ENCODE measurements around the gene SIGLEC11. TPM values are rescaled to one million over a fixed set of nuclear protein-coding genes. Genes with fewer than 3 reads are reported as not detected.
"Not testable (repeated sequence)": the region's sequence is repeated elsewhere in the genome, so short reads cannot be mapped to it uniquely, and the experiment has no call there.

The SIGLEC11 gene
- total RNA-seq, 2 donors from 2014 or later = not detected

GRCh38 chr19:49946415-49946814, 14.6 kb downstream of the SIGLEC11 start:
- Histone ChIP-seq H3K4me3 (ENCODE audit: low read length) (no peak overlapping the region), H3K9me3 (ENCODE audit: control insufficient read depth, low read length) (no peaks in the 10 kb centered on the region), H3K4me1 (ENCODE audit: control insufficient read depth, insufficient read depth, low read length) (no peaks in the 10 kb centered on the region), H3K27ac (ENCODE audit: low read depth, low read length) (no peak overlapping the region), H3K27me3 (ENCODE audit: control insufficient read depth, insufficient read depth, low read length, poor library complexity, severe bottlenecking) (no peaks in the 10 kb centered on the region), H3K9ac (ENCODE audit: extremely low read depth, low read length, poor library complexity, severe bottlenecking) (no peak overlapping the region), H3K36me3 (ENCODE audit: control insufficient read depth, insufficient read depth, low read length) (no peaks in the 10 kb centered on the region)
- WGBS, 2 experiments (ENCODE audit: insufficient coverage in 1 of 2, insufficient read length in 1 of 2) = 88 to 89% methylated on average over 5 to 8 of the region's 8 CpGs
- H3K4me3 Mint-ChIP-seq = no peak overlapping the region
- no peak for TF ChIP-seq CTCF (conservative IDR thresholded peaks at IDR 0.05)
- DNase-seq = no peak
- no peak overlapping the region for H3K27ac Mint-ChIP-seq
- no peaks in the 10 kb centered on the region for H3K4me1 Mint-ChIP-seq
- peaks cover 7% of the 10 kb centered on the region for H3K27me3 Mint-ChIP-seq (ENCODE audit: insufficient read depth)
- H3K36me3 Mint-ChIP-seq (ENCODE audit: low read depth) = no peaks in the 10 kb centered on the region
- peaks cover 4% of the 10 kb centered on the region for H3K9me3 Mint-ChIP-seq

GRCh38 chr19:49944567-49944966, 16.4 kb downstream of the SIGLEC11 start:
- H3K9ac ChIP-seq (ENCODE audit: extremely low read depth, low read length, poor library complexity, severe bottlenecking); H3K9me3 Mint-ChIP-seq; H3K27ac ChIP-seq (ENCODE audit: low read depth, low read length); H3K27me3 ChIP-seq (ENCODE audit: control insufficient read depth, insufficient read depth, low read length, poor library complexity, severe bottlenecking); H3K4me1 ChIP-seq (ENCODE audit: control insufficient read depth, insufficient read depth, low read length); H3K4me3 Mint-ChIP-seq; H3K36me3 Mint-ChIP-seq (ENCODE audit: low read depth); H3K36me3 ChIP-seq (ENCODE audit: control insufficient read depth, insufficient read depth, low read length); H3K27me3 Mint-ChIP-seq (ENCODE audit: insufficient read depth); H3K27ac Mint-ChIP-seq; H3K4me1 Mint-ChIP-seq; H3K9me3 ChIP-seq (ENCODE audit: control insufficient read depth, low read length); DNase-seq; H3K4me3 ChIP-seq (ENCODE audit: low read length): not testable (repeated sequence)
- WGBS, 2 experiments (ENCODE audit: insufficient coverage in 1 of 2, insufficient read length in 1 of 2) = 78 to 95% methylated on average over 1 to 4 of the region's 5 CpGs

GRCh38 chr19:49940482-49940791, 20.5 kb downstream of the SIGLEC11 start:
- Mint-ChIP-seq H3K4me1 (no peaks in the 10 kb centered on the region), H3K27me3 (ENCODE audit: insufficient read depth) (peaks cover 2% of the 10 kb centered on the region), H3K27ac (no peak overlapping the region), H3K36me3 (ENCODE audit: low read depth) (no peaks in the 10 kb centered on the region), H3K9me3 (peaks cover under 1% of the 10 kb centered on the region), H3K4me3 (no peak overlapping the region)
- H3K9ac ChIP-seq (ENCODE audit: extremely low read depth, low read length, poor library complexity, severe bottlenecking) = no peak overlapping the region
- no peaks in the 10 kb centered on the region for H3K9me3 ChIP-seq (ENCODE audit: control insufficient read depth, low read length)
- H3K27ac ChIP-seq (ENCODE audit: low read depth, low read length) = no peak overlapping the region
- WGBS, 2 experiments (ENCODE audit: insufficient coverage in 1 of 2, insufficient read length in 1 of 2) = 97% methylated on average over 5 of the region's 5 CpGs
- H3K4me3 ChIP-seq (ENCODE audit: low read length) = no peak overlapping the region
- peak; percentile 22 for TF ChIP-seq CTCF (conservative IDR thresholded peaks at IDR 0.05)
- no peaks in the 10 kb centered on the region for H3K36me3 ChIP-seq (ENCODE audit: control insufficient read depth, insufficient read depth, low read length)
- no peaks in the 10 kb centered on the region for H3K4me1 ChIP-seq (ENCODE audit: control insufficient read depth, insufficient read depth, low read length)
- no peak for DNase-seq
- no peaks in the 10 kb centered on the region for H3K27me3 ChIP-seq (ENCODE audit: control insufficient read depth, insufficient read depth, low read length, poor library complexity, severe bottlenecking)

- TF ChIP-seq CTCF (conservative IDR thresholded peaks at IDR 0.05) = peak; percentile 52
- Mint-ChIP-seq H3K27ac (no peak overlapping the region), H3K27me3 (ENCODE audit: insufficient read depth) (peaks cover 2% of the 10 kb centered on the region), H3K4me3 (no peak overlapping the region), H3K36me3 (ENCODE audit: low read depth) (no peaks in the 10 kb centered on the region), H3K4me1 (no peaks in the 10 kb centered on the region), H3K9me3 (no peaks in the 10 kb centered on the region)
- 84 to 100% methylated on average over 3 to 7 of the region's 7 CpGs for WGBS, 2 experiments (ENCODE audit: insufficient coverage in 1 of 2, insufficient read length in 1 of 2)
- H3K4me1 ChIP-seq (ENCODE audit: control insufficient read depth, insufficient read depth, low read length) = no peaks in the 10 kb centered on the region
- no peaks in the 10 kb centered on the region for H3K9me3 ChIP-seq (ENCODE audit: control insufficient read depth, low read length)
- H3K36me3 ChIP-seq (ENCODE audit: control insufficient read depth, insufficient read depth, low read length) = no peaks in the 10 kb centered on the region
- H3K27me3 ChIP-seq (ENCODE audit: control insufficient read depth, insufficient read depth, low read length, poor library complexity, severe bottlenecking) = no peaks in the 10 kb centered on the region
- DNase-seq = peak; percentile 62
- H3K27ac ChIP-seq (ENCODE audit: low read depth, low read length) = no peak overlapping the region
- H3K9ac ChIP-seq (ENCODE audit: extremely low read depth, low read length, poor library complexity, severe bottlenecking) = no peak overlapping the region
- H3K4me3 ChIP-seq (ENCODE audit: low read length) = no peak overlapping the region
Observed at GRCh38 chr19:49939721-49940481, 21.1 kb downstream of the SIGLEC11 start.
